Activated T-cell treated with anti-CD3 and anti-CD28 coated beads for 4 hours (primary cell): ENCODE results near the gene AZU1.
A peak's percentile ranks its signal among the peaks of the same experiment; 100 is the strongest.

ENCODE experiments used
- DNase-seq: peaks from one replicate; pipeline ENCODE4 v3.0.0-alpha.2; 2020

AZU1 gene, protein sequence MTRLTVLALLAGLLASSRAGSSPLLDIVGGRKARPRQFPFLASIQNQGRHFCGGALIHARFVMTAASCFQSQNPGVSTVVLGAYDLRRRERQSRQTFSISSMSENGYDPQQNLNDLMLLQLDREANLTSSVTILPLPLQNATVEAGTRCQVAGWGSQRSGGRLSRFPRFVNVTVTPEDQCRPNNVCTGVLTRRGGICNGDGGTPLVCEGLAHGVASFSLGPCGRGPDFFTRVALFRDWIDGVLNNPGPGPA

DNA sequence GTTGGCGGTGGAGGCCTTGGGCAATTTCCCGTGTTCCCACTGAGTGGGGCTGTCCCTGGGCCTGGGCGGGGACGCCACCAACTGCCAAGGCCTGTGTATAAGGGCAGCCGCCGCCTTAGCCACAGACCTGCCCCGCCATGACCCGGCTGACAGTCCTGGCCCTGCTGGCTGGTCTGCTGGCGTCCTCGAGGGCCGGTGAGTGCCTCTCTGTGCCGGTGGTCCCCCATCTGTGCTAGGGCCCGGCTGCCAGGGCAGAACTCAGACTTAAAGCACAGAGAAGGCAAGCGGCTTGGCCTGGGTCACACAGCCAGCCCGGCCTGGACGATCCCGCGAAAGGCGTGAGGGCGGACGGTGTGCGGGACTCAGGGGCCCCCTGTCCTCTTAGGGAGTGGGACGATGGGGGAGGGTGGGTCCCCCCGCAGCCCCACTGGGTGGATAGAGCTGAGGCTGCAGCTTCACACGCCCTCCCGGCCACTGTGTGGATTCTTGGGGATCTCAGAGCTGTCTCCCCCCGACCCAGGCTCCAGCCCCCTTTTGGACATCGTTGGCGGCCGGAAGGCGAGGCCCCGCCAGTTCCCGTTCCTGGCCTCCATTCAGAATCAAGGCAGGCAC lies at the start of gene AZU1:
TSS of gene AZU1 (plus strand) at position 128 of the 612 bp plus-strand sequence. CDS start at position 138, 10 bp downstream.
- DNase-seq, result no peak

DNA sequence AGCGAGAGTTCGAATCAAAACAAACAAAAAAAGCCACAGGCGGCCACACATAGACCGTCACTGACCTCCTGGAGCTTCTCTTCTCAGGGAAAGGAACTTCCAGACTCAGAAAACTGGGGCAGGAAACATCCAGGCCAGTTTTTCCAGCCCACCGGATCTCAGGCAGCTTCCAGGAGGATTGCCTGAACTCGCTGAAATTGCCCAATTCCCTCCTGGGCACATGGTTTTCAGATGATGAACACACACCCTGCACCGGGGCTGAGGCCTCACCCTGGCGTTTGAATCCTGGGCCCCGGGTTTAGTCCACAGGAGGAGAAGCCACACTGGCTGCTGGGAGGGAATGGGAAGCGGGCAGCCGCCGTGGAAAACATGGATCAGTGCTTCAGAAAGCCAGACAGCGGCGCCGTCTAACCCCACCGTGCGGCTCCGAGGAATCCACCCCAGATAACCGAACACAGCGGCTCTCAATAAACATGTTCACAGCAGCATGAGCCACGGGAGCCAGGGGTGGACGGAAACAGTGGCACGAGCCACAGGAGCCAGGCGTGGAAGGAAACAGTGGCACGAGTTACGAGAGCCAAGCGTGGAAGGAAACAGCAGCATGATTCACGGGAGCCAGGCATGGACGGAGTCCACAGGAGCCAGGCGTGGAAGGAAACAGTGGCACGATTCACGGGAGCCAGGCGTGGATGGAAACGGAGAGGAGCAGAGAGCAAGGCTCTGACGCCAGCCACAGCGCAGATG lies 48.6 kb upstream of the AZU1 start:
- no peak for DNase-seq

DNA sequence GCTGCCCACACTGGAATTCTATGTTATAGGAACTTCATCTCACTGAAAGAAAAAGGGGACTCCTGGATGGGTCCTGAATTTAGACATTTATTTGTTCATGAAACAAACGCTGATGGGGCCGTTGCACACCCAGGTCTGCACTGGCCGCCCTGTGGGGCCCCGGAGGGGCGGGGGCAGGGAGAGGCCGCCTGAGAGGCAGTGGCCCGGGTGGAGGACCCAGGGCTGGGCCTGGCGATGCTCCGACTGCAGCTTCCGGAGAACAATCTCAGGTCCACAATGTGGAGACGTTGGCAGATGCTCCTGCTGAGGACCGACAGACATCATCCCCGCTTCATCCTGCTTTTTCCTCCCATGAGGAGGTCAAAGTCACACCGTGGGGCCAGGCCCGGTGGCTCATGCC lies 46.7 kb upstream of the AZU1 start:
- DNase-seq, result no peak

DNA sequence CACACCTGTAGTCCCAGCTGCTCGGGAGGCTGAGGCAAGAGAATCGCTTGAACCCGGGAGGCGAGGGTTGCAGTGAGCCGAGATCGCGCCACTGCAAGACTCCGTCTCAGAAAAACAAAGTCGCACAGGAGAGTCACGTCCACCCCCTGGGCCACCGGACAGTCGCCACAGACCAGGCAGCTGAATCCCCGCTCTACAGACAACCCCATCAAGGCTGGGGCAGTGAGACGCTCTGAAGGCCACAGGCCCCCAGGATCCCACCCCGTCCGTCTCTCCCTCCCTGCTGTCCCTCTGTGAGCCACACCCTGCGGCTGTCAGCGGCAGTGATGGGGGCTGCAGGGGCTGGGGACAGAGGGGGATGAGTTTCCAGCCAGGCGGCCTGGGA lies 45.8 kb upstream of the AZU1 start:
- DNase-seq, result no peak

DNA sequence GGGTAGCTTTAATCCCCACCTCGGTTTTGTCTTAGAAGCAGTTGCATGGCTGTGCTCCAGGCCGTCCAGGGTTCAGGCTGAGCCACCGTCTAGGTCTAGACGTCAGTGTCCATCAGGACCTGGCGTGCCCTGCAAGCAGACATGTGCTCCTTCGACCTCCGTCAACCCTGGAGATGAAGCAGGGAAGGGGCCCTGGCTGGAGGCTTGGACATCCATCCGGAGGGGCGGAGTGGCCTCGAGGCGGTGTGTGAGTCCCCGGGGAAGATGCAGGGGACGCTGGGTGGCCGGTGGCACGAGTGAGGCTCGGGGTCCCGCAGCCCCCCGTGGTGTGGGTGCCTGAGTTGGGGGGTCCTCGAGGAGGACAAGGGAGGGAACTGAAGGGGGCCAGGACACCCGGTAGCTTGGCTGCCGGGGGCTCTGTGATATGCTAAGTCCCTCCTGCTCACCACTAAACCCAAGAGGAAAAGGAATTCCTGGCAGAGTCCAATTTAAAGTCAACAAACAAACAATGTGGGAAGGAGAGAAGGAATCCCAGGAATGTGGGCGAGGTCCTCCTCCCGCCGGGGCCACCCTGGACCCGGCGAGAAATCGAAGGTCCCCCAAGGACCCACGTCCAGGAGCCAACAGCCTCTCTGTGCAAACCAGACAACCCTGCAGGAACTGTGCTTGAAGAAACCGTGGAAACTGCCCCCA lies 45.3 kb upstream of the AZU1 start:
- no peak for DNase-seq

DNA sequence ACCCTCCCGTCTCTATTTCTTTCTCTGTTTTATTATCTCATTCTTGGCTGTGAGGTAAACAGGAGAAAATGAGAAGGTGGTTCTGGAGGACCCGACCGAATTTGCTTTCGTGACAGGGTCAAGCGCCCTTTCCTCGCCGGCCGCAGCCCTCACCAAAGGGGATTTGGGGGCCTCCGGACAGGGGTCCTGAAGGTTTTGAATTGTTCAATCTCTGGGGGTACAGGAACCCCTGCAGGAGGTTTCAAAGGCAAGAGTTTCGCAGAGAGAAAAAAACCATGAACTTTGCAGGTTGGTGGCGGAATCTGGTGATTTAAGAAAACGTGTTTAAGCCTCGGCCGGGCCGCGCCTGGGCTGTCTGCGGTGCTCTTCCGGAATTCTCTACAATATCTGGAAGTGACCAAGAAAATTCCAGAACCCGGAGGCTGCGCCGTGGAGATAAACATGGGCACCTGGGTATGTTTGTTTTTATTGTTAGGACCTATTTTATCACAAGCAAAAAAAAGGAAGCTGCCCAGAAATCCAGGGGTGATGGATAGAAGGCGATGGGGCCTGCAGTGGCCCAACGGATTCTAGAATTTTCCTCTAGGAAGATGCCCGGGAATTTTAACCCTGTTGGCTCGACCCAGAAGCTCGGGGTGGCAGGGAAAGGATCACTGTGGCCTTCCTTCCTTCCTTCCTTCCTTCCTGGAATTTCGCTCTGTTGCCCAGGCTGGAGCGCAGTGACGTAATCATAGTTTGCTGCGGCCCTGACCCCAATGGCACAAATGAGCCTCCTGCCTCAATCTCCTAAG lies 44.6 kb upstream of the AZU1 start:
- DNase-seq, result no peak

DNA sequence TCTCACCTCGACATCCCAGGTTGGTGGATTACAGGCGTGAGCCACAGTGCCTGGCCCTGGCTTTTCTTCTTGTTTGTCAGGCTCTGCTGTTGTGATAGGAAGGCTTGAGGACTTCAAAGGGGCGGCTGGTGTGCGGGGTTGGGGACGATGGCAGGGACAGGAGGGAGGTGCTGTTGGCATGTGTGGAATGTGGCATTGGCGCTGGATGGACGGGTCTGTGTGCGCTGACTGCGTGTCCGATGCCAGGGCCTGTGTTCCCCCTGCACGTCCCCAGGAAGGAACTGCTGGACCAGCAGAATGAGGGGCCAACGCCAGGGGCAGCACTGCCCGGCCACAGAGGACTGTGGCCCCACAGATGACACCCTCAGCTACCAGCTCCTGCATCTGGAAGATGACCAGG lies 43.1 kb upstream of the AZU1 start:
- no peak for DNase-seq

DNA sequence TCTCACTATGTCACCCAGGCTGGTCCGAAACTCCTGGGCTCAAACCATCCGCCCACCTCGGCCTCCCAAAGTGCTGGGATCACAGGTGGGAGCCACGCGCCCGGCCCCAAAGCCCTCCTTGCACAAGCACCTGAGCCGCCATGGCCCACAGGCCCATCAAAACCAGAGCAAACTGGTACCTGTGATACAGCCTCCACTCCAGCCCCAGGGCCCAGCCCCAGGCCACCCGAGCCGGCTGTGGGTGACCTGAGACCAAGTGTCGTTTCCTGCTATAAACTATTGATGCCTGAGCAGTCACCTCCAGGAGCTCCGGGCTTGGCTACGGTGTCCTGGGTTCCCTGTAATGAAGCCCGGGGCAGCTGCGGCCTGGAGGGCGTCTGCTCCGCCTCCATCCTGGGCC lies 40.1 kb upstream of the AZU1 start:
- no peak for DNase-seq

DNA sequence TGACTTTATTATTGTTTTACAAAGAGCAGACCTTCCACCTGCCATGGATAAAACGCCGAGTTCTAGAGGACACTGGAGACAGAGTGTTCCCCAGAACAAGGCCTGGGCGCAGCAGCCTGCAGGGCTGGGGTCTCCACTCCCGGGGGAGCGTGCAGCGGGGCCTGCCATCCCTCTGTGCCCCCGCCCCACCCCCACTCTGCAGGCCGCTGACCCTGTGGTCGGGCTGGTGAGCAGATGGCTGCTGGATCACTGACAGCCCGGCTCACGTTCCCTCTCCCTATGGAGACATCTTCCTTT lies 39.0 kb upstream of the AZU1 start:
- no peak for DNase-seq

DNA sequence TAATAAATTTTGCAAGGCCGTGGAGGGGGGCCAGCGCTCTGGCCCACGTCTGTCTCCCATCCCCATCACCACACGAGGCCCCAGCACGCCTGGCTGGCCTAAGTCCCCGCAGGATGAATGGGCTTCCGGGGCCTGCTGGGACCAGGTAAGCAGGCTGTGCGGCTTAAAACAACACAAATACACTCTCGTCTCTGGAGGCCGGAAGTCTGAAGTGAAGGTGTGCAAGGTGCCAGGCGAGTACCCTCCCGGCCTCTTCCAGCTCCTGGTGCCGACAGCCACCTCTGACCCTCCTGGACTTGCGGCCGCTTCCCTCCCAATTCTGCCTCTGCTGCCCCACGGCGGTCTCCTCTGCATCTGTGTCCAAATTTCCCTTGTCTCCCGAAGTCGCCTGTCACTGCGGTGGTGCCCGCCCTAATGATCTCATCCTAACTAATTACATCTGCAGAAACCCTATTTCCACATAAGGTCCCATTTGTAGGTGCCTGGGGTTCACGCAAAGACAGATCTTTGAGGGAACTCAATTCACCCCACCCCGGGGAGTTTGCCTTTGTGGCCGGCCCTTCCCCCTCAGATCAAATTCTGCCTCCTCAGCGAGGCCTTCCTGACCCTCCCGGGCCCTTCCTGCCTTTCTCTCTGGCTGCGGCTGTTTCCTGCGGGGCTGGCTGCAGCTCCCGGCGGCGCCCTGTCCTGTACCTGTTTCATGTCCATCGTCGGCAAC lies 38.5 kb upstream of the AZU1 start:
- no peak for DNase-seq

DNA sequence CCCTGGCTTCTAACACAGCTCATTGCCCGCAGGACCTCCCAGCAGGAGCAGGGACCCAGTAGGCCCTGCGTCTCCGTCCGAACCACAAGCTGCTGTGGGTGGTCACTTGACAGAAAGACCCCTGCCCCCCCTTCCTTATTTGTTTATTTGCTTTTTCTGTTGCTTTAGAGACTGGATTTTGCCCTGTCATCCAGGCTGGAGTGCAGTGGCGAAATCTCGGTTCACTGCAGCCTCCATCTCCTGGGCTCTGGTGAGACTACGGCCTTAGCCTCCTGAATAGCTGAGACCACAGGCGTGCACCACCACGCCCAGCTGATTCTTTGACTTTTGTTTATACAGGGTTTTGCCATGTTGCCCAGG lies 38.0 kb upstream of the AZU1 start:
- no peak for DNase-seq

DNA sequence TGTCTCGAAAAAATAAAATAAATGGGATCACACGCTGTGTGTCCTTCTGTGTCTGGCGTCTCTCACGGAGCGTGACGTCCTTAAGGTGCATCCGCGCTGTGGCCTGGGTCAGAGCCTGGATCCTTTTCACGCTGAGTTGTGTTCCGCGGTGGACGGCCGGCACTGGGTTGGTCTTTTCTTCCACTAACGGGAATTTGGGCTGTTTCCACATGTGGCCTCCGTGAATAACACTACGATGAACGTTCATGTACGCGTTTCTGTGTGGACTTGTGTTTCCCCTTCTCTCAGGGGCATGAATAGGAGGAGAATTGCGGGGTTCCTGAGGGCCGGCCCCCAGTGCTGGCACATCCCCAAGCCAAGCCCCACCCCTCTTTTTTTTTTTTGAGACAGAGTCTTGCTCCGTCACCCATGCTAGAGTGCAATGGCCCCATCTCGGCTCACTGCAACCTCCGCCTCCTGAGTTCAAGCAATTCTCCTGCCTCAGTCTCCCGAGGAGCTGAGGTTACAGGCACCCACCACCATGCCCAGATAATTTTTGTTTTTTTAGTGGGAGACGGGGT lies 36.5 kb upstream of the AZU1 start:
- DNase-seq, result no peak

DNA sequence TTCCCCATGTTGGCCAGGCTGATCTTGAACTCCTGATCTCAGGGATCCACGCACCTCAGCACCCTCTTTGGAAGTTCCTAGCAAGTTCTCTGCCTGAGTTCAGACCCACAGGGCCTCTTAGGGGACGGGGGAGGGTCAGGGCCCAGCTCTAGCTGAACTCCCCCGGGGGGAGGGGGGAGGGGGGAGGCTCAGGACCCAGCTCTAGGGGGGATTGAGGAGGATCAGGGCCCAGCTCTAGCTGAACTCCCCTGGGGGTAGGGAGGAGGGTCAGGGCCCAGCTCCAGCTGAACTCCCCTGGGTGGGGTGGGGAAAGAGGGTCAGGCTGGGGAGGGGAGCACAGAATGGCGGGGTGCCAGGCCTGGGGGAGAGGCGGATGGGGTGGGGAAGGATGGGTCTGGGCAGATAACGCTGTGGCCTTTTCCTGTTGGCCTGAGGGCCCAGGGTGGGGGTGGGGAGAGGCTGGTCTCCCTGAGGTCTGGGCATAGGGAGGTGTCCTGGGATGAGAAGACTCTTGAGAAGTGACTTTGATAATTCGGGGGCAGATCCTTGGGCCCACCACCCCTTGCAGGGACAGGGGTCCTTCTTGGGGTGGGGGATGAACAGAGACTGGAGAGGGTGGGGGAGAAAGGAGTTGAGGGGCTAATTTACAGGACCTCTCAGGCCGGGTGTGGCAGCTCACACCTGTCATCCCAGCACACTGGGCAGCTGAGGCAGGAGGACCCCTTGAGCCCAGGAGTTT lies 35.9 kb upstream of the AZU1 start:
- no peak for DNase-seq

DNA sequence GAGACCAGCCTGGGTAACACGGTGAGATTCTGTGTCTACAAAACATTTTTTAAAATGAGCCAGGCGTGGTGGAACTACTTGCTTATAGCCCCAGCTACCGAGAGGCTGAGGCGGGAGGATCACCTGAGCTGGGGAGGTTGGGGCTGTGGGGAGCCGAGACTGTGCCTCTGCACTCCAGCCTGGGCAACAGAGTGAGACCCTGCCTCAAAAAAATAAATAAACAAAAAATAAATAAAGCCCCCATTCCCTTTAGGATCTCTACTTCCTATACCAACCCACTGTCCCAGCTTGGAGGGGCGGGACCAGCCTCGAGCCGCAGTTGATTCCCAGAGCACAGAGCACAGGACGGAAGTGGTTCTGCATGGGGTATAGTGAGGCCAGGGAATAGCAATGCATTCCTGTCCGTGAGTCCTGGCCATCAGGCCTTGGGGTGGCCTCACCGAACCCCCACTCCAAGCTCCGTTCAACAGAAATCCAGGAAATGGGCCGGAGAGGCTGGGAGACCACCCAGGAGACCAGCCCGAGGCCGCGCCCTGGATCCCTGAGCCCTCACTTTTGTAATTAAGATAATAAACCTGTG lies 35.2 kb upstream of the AZU1 start:
- no peak for DNase-seq

DNA sequence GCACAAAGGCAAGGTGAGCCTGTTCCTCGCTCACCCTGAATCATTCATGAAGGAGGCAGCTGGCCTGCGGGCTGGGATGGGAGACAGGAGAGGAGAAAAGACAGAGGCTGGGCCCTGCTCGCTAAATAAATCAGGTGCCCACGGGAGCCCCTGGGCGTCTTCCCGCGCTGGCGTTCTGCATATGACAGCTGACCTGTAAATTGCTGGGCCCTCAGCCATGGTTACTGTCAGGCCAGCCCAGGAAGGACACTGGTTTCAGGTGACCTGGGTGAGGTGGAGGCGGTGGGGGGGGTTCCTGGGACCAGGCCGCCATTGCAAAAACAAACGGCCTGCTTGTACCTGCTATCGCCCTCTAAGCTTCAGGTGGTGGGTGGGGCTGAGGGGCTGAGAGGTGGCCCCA lies 33.8 kb upstream of the AZU1 start:
- no peak for DNase-seq

DNA sequence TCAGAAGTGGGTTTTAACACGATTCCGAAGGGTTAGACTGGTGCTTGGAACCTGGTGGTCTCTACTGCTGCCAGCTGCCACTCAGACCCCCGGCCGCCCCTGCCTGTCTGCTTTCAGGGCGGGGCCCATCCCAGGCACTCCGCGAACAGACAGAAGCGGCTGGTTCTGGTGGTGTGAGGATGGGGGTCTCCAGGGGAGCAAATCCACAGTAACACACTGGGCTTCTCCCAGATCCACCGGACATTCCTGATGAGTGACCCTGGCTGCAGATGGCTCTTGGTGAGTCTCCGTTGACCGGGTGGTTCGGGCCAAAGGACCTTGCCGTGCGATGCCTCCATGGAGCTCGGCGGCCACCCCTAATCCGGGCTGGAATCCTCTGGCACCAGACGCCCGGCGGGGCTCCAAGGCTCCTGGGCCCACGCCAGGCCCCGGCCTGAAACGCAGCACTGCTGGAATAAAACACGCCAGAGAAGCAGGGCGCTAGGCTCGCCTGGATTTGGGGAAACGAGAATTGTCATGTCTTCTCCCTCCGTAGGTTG lies 32.5 kb upstream of the AZU1 start:
- no peak for DNase-seq

DNA sequence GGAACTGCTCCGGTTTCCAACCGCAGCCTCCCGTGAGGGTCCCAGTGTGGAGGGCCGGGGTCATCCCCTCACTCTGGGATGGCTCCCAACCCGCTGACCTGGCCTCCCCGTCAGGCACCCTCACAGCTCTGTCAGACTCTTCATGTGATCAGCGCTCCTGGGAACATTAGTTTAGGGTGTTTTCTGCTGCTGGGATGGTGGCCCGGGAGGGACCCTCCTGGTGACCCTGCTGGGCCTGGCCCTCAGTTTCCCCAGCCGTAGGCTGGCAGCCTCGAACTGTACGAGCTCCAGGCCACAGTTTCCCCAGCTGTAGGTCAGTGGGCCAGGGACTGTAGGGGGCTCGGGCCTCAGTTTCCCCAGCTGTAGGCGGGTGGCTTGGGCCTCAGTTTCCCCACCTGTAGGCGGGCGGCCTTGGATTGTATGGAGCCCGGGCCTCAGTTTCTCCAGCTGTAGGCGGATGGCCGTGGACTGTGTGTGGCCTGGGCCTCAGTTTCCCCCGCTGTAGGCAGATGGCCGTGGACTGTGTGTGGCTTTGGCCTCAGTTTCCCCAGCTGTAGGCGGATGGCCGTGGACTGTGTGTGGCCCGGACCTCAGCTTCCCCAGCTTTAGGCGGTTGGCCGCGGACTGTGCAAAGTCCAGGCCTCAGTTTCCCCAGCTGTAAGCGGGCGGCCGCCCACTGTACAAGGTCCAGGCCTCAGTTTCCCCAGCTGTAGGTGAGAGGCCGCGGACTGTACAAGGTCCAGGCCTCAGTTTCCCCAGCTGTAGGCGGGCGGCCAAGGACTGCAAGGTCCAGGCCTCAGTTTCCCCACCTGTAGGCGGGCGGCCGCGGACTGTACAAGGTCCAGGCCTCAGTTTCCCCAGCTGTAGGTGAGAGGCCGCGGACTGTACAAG lies 31.7 kb upstream of the AZU1 start:
- DNase-seq, result no peak

DNA sequence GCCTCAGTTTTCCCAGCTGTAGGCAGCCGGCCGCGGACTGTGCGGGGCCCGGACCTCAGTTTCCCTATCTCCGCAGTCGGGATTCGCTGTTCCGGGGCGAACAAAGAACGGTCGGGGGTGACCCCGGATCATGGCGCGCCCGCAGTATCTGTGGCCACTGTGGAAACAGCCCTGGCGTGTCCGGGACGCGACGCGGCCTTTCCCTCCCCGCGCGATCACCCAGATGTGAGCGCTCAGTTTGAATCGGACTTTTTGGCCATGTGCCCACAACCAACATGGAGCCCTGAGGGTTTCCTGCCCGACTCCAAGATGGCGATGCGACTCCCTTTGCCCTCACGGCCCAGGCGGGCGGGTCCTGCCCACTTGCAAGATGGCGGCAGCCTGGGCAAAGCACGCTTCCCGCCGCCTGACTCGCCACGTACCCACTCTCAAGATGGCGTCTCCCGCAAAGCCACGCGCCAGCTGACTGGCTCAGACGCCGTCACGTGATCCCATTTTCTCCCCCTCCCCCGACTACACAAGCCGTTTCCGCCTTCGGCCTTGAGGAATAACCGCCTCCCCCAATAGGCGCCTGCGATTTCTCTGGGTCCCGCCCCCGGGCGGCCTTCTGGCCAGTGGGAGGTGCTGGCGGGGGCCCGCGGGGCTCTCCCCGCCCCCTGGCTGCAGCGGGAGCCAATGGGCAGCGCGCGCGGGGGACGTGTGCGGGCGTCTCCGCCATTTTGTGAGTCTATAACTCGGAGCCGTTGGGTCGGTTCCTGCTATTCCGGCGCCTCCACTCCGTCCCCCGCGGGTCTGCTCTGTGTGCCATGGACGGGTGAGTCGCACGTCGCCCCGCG lies 30.7 kb upstream of the AZU1 start, which contains the start of gene PTBP1:
TSS of gene PTBP1 (plus strand) at position 761 of the 836 bp plus-strand sequence. CDS start at position 807, 46 bp downstream.
- peak; percentile 97 for DNase-seq
